Neural cell (in vitro differentiated cells): ENCODE results near the gene ZNF444. TPM values are rescaled to one million over a fixed set of nuclear protein-coding genes. Genes with fewer than 3 reads are reported as not detected.

ENCODE experiments used
- H2AFZ ChIP-seq: fragments of 200-600, 300-800 bp; sonication (generic), shearing (Covaris generic); 2 replicates; pipeline ENCODE4 v1.6.0; 2014; ENCODE audit warnings: low read depth, mild to moderate bottlenecking, antibody characterized with exemption, low read length, moderate library complexity
- H3F3A ChIP-seq: fragments of 200-600 bp; shearing (Covaris generic); 2 replicates; pipeline ENCODE4 v1.6.1; 2016; ENCODE audit warnings: mild to moderate bottlenecking, moderate library complexity, mixed read lengths, antibody characterized with exemption, low read length; ENCODE audit not compliant: insufficient read depth, poor library complexity, severe bottlenecking
- H3K27ac ChIP-seq: fragments of 200-600, 300-800 bp; sonication (generic), shearing (Covaris generic); 2 replicates; pipeline ENCODE4 v1.5.1; 2014; ENCODE audit warnings: mild to moderate bottlenecking, low read length, moderate library complexity
- H3K27me3 ChIP-seq: fragments of 300-800, 200-600 bp; sonication (generic), shearing (Covaris generic); 2 replicates; pipeline ENCODE4 v1.6.0; 2014; ENCODE audit warnings: mild to moderate bottlenecking, low read depth, low read length, moderate library complexity; ENCODE audit not compliant: insufficient read depth
- H3K36me3 ChIP-seq: fragments of 300-800, 200-600 bp; sonication (generic), shearing (Covaris generic); 2 replicates; pipeline ENCODE4 v1.5.1; 2014; ENCODE audit warnings: mild to moderate bottlenecking, antibody characterized with exemption, low read length, moderate library complexity; ENCODE audit not compliant: insufficient read depth
- H3K4me2 ChIP-seq: fragments of 300-800, 200-600 bp; sonication (generic), shearing (Covaris generic); 2 replicates; pipeline ENCODE4 v1.6.0; 2014; ENCODE audit warnings: mild to moderate bottlenecking, low read length
- H3K4me3 ChIP-seq: fragments of 300-800, 200-600 bp; sonication (generic), shearing (Covaris generic); 2 replicates; pipeline ENCODE4 v1.5.1; 2014; ENCODE audit warnings: mild to moderate bottlenecking, low read length, moderate library complexity
- H3K79me2 ChIP-seq: fragments of 200-600 bp; shearing (Covaris generic); replicated peaks from 2 replicates; pipeline ENCODE4 v1.6.0; 2014; ENCODE audit warnings: mild to moderate bottlenecking, low read length, moderate library complexity; ENCODE audit not compliant: insufficient read depth
- H3K9ac ChIP-seq: fragments of 300-800, 200-600 bp; sonication (generic), shearing (Covaris generic); 2 replicates; pipeline ENCODE4 v1.6.1; 2016; ENCODE audit warnings: mild to moderate bottlenecking, low read length, mixed read lengths
- H3K9me2 ChIP-seq: fragments of 200-600 bp; shearing (Covaris generic); 2 replicates; pipeline ENCODE4 v1.6.1; 2016; ENCODE audit warnings: mild to moderate bottlenecking, low read length, mixed read lengths; ENCODE audit not compliant: insufficient read depth
- H3K9me3 ChIP-seq: fragments of 200-600, 300-800 bp; sonication (generic), shearing (Covaris generic); 2 replicates; pipeline ENCODE4 v1.6.1; 2016; ENCODE audit warnings: mild to moderate bottlenecking, mixed run types, low read length, moderate library complexity, mixed read lengths
- H4K20me1 ChIP-seq: fragments of 200-600 bp; shearing (Covaris generic); 2 replicates; pipeline ENCODE4 v1.6.1; 2016; ENCODE audit warnings: mild to moderate bottlenecking, mixed run types; ENCODE audit not compliant: insufficient read depth
- CTCF ChIP-seq: fragments of 450-650 bp; IDR thresholded peaks from 2 replicates; pipeline ENCODE4 v1.5.1; 2014; ENCODE audit warnings: antibody characterized with exemption, mild to moderate bottlenecking, moderate library complexity; ENCODE audit not compliant: poor library complexity, severe bottlenecking
- EP300 ChIP-seq: fragments of 450-650 bp; conservative IDR thresholded peaks from 2 replicates; pipeline ENCODE4 v1.6.1; 2014; ENCODE audit warnings: antibody characterized with exemption, mild to moderate bottlenecking, moderate library complexity; ENCODE audit not compliant: poor library complexity, severe bottlenecking
- EZH2 ChIP-seq: fragments of 200-600, 300-800 bp; shearing (Covaris generic), sonication (generic); IDR thresholded peaks from 2 replicates; pipeline ENCODE4 v1.6.1; 2014; ENCODE audit warnings: antibody characterized with exemption, low read length, borderline replicate concordance, mild to moderate bottlenecking; ENCODE audit not compliant: insufficient read depth, poor library complexity, severe bottlenecking
- MXI1 ChIP-seq: fragments of 450-650 bp; conservative IDR thresholded peaks from 2 replicates; pipeline ENCODE4 v1.6.1; 2014; ENCODE audit warnings: antibody characterized with exemption, mild to moderate bottlenecking; ENCODE audit not compliant: poor library complexity, severe bottlenecking
- POLR2AphosphoS5 ChIP-seq: IDR thresholded peaks from 2 replicates; pipeline ENCODE4 v1.6.1; 2012
- RAD21 ChIP-seq: fragments of 450-650 bp; conservative IDR thresholded peaks from 2 replicates; pipeline ENCODE4 v1.6.1; 2014; ENCODE audit warnings: antibody characterized with exemption, mild to moderate bottlenecking, moderate library complexity
- SMC3 ChIP-seq: fragments of 450-650 bp; conservative IDR thresholded peaks from 2 replicates; pipeline ENCODE4 v1.6.1; 2014; ENCODE audit warnings: antibody characterized with exemption, mild to moderate bottlenecking, moderate library complexity; ENCODE audit not compliant: poor library complexity
- TAF1 ChIP-seq: IDR thresholded peaks from 2 replicates; pipeline ENCODE4 v1.6.1; 2012; ENCODE audit warnings: low read depth
- polyA plus RNA-seq: library from polyadenylated mRNA; depleted of rRNA; stranded (reverse); fragments of >200 nt; gene quantifications from 2 replicates; pipeline ENCODE4 v1.2.3, GENCODE V29; 2014
- TF ChIP-seq, protein P1 (sequence below): IDR thresholded peaks from 2 replicates; pipeline ENCODE4 v1.6.1; 2012; ENCODE audit warnings: borderline replicate concordance

ZNF444 gene
- polyA plus RNA-seq, 1 donor from 2014 or later: 45.6 TPM

- H3K4me3 ChIP-seq: no peak overlapping the region
- no peak overlapping the region for H3K27ac ChIP-seq
Observed at GRCh38 chr19:56114051-56114777, 26.9 kb upstream of the ZNF444 start.

GRCh38 chr19:56114778-56115110 lies 26.3 kb upstream of the ZNF444 start:
- H3K4me3 ChIP-seq: no peak overlapping the region
- H2AFZ ChIP-seq: no peak overlapping the region
- no peak overlapping the region for H3K27ac ChIP-seq
- H3K27me3 ChIP-seq: no peaks in the 10 kb centered on the region
- no peaks in the 10 kb centered on the region for H3F3A ChIP-seq
- no peaks in the 10 kb centered on the region for H3K36me3 ChIP-seq
- H3K9me3 ChIP-seq: no peaks in the 10 kb centered on the region
- H3K9ac ChIP-seq: no peak overlapping the region
- peaks cover 47% of the 10 kb centered on the region for H3K79me2 ChIP-seq
- no peaks in the 10 kb centered on the region for H3K9me2 ChIP-seq
- H4K20me1 ChIP-seq: no peaks in the 10 kb centered on the region
- H3K4me2 ChIP-seq: no peak overlapping the region
- no peak for TF ChIP-seq MXI1
- TF ChIP-seq, protein P1, sequence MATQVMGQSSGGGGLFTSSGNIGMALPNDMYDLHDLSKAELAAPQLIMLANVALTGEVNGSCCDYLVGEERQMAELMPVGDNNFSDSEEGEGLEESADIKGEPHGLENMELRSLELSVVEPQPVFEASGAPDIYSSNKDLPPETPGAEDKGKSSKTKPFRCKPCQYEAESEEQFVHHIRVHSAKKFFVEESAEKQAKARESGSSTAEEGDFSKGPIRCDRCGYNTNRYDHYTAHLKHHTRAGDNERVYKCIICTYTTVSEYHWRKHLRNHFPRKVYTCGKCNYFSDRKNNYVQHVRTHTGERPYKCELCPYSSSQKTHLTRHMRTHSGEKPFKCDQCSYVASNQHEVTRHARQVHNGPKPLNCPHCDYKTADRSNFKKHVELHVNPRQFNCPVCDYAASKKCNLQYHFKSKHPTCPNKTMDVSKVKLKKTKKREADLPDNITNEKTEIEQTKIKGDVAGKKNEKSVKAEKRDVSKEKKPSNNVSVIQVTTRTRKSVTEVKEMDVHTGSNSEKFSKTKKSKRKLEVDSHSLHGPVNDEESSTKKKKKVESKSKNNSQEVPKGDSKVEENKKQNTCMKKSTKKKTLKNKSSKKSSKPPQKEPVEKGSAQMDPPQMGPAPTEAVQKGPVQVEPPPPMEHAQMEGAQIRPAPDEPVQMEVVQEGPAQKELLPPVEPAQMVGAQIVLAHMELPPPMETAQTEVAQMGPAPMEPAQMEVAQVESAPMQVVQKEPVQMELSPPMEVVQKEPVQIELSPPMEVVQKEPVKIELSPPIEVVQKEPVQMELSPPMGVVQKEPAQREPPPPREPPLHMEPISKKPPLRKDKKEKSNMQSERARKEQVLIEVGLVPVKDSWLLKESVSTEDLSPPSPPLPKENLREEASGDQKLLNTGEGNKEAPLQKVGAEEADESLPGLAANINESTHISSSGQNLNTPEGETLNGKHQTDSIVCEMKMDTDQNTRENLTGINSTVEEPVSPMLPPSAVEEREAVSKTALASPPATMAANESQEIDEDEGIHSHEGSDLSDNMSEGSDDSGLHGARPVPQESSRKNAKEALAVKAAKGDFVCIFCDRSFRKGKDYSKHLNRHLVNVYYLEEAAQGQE: no peak
- no peak for TF ChIP-seq TAF1
- no peak for TF ChIP-seq RAD21
- TF ChIP-seq EP300: no peak
- no peak for TF ChIP-seq EZH2
- no peak for TF ChIP-seq CTCF
- no peak for TF ChIP-seq SMC3

More at GRCh38 chr19:56114051-56114777, 26.9 kb upstream of the ZNF444 start:
- Histone ChIP-seq H4K20me1 (no peaks in the 10 kb centered on the region), H3K9me2 (no peaks in the 10 kb centered on the region), H3K36me3 (no peaks in the 10 kb centered on the region), H3K4me2 (no peak overlapping the region), H3K27me3 (no peaks in the 10 kb centered on the region), H3F3A (no peaks in the 10 kb centered on the region), H2AFZ (no peak overlapping the region), H3K9me3 (no peaks in the 10 kb centered on the region), H3K79me2 (peaks cover 42% of the 10 kb centered on the region), H3K9ac (no peak overlapping the region)
- TF ChIP-seq EP300: no peak
- no peak for TF ChIP-seq CTCF
- no peak for TF ChIP-seq TAF1
- TF ChIP-seq, protein P1: no peak
- TF ChIP-seq EZH2: no peak
- no peak for TF ChIP-seq RAD21
- no peak for TF ChIP-seq POLR2AphosphoS5
- TF ChIP-seq MXI1: no peak
- no peak for TF ChIP-seq SMC3
